NCI-H1694 (cell line): ENCODE data around the gene GSDME.

Experiments used
- DNase-seq: peaks from one replicate; lab custom pipeline; 2025; lab: John Stamatoyannopoulos, UW

Gene GSDME

DNA sequence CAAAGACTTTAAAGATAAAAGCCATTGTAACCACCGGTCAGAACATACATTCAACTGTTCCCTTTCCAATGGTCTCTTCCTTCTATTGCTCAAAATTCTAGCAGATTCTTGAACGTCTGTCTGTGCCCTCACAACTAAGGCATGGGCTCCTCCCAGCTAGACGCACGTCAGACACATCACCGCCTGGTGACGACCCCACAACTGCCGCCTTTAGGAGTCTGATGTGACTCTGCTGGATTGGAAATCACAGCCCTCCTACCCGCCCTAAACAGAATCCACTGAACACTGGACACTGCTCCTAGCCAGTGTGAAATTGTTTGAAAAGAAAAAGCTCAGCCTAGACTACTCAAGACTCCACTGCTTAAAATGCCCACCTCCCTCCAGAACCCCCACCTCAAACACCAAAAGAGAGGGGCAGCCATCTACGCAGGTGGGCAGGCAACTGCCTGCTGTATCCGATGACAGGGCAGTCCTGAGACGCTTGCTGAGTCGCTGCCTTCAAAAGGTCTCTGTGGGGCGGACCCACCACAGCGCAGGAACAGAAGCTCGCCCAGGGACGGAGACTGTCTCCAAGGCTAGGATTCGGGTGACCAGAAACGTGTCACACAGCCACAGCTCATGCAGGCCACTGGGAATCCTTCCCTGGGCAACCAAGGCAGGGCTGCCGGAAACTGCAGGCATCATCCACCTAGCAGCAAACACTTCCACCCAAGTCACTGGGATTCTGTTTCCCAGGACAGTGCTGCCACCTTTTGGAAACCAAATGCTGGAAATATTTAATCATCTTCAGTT is 34.7 kb downstream of the GSDME start:
- DNase-seq: peak; percentile 74

DNA sequence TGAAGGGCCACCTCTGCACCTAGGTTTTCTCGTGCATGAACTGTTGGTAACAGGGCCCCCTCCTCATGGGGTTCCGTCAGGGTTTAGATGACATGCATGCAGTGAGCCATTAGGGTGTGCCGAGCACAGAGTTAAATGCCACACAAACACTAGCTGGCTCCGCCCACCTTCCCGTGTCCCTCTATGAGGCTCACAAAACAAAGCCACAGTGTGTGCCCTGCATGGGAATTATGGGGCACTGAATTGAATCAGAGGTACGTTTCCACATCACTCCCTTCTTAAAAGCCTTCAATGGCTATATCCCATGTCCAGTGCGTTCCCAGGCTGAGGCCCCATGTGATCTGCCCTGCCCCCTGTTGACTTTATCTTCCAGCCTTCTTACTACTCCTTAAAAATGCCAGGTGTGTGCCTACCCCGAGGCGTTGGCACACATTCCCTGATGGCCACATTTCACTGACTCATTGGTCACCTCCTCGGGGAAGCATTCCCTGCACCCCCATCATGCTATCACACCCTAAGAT is 35.7 kb downstream of the GSDME start:
- no peak for DNase-seq

DNA sequence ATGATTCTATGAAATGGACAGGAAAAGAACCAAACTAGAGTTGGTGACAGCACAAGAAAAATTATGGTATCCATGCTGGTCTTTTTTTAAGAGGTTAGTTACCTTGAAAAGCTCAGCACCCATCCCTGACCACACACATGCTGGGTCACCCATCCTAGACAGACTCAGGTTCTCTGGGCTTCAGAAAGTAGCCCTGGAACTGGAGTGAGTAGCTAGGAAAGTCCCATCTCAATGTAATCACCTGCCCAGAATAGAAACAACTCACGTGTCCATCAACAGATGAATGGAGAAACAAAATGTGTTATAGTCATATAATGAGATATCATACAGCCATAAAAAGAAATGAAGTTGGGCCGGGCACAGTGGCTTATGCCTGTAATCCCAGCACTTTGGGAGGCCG is 37.0 kb downstream of the GSDME start:
- no peak for DNase-seq

DNA sequence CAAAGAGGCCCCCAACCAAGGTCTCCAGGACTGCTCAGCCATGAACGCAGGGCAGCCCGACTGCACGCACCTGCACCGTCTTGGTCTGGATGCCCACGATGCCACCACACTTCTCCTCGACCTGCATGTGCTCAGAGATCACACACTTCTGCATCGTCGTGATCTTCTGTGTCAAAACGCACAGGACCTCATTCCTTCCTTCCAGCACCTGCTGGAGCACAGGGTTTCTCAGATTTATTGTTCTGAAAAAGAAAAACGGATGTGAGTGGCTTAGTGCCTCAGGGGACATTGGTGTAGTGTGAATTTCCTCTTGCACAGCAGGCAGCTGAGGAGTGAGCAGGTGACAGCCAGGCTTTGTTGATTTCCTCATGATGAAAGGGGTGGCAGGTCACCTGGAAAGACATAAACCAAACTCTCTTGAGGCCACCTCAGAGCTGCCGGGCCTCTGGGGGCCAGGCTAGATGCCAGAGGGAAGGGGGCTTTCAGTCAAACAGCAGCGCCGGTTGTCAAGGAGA is 38.2 kb downstream of the GSDME start:
- no peak for DNase-seq

DNA sequence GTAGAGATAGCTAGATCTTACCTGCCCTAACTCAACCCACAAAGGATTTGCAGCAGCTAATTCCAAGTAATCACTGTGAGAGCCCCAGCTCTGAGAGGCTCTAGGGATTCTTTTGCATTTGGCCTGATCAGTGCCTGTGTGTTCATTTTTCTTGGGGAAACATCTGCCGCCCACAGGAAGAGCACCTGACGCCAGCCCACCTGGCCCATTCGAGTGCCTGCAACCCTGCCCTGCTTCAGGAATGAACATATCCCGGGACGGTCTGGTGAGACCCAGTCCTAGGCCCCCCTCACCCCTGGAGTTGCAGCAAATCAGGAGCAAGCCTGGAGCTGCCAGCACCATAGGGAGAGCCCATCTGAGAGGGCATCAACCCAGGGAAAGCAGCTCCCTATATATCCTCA is 38.8 kb downstream of the GSDME start:
- no peak for DNase-seq

DNA sequence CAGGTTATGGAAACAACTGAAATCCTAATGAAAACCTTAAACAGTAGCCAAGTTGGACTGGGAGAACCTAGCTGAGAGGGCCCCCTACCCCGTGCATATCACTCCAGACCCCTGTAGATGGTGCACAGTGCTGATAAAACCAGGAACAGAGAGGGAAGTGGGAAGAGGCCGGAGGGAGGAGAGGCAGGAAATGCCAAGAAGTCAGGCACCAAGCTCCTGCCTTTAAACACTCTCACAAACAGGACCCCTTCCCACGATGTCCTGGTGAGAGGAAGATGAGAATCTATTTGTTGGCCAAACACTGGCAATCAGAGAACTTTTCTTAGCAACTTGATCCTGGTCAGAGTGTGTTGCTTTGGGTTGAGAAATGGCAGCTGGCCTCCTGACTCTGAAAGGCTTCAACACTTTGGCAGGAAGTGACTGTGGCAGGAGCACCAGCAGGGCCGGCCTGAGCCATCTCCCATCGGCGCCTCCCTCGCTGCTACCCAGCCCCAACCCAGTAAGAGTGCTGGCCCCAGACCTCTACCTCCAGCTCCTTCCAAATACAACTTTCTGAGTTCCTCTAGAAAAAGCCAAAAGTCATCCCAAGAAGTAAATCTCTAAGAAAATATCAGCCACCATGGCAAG is 39.5 kb downstream of the GSDME start:
- no peak for DNase-seq

DNA sequence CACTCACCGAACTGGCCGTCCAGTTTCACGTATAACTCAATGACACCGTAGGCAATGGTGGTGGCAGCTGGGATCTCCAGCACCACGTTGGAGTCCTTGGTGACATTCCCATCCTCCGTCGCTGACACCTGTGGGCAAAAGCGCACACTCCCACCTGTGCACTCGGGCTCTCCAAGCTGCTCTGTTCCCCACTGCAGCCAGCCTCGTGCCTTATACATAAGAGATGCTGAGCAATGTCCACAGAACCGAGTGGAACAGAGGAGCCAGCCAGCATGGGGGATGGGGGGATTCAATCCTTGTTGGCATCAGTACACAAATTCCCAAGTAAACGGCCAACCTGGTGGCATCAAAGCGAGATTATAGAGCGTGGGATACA is 40.0 kb downstream of the GSDME start:
- no peak for DNase-seq

DNA sequence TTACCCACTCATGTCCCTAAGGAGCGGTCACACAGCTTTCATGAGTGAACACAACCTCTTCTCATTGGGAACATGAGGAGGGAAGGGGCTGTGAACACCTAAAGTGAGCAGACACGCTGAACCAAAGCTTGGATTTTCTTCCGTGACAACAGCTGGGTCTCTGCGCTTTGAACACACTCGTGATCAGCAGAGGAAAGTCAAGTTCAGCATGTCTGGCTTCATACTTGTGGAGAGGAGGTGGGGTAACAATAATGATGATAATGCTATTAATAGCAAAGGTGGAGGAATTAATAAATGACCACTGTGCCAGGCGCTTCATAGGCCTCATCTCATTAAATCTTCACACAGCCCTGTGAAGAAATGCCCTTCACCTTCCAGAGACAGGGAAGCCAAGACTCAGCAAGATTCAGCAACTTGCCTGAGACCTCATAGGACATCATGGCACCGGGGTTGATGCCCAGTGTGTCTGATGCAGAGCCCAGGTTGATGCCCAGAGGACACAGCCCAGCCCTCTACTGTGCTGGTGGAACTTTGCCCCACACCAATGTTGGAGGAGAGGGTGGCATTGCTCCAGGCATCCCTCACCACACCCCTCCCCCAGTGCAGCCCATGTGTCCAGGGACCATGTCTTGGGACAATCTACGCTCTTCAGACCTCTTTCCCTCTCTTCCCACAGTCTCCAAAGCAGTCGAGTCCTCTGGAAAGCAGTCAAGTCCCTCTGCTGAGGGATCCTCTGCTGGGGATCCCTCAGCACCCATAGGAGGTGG is 40.6 kb downstream of the GSDME start:
- DNase-seq: no peak

DNA sequence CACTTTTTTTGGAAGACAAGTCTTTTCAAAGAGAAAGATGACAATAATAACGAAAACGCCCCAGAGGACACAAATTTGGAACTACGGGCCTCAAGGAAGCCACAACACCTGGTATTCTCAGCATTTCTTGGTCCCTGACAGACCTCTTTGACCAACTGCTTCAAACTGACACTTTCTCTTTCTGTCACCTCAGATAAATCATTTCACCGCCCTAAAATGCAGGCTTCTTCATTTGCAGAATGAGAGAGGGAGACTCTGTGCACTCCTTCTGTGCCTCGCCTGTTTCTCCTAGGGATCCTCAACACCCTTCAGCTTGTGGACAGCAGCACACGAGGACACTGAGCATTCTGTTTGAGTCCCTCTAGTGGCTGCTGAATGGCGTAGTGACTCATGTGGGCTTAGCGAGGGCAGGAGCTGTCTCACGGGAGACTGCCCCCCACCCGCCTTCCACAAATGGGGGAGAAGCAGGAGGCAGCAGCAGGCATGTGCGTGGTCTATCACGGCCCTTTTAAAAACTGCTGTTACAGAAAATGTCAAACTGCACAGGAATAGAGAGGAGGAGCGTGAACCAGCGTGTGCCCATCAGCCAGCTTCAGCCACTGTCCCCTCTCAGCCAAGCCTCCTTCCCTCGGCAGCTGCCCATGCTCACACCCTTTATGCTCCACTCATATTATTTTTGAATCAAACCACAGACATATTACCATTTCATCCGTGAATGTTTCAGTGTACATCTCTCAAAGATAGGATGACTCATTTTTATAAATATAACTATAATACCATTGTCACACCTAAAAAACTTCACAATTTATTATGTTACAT is 41.4 kb downstream of the GSDME start:
- DNase-seq: no peak

DNA sequence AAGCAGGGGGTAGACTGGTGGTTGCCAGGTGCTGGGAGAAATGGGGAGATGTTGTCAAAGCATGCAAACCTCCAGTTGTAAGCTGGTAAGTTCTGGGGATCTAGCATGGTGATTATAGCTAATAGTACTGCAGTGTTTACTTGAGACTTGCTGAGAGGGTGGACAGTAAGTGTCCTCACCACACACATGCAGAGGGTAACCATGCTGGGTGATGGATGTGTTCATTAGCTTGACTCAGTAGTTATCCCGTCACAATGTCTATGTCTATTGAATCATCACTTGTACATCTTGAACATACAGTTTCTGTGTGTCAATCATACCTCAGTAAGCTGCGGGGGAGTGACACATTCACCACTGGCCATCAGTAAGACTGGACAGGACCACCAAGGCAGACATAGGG is 42.1 kb downstream of the GSDME start:
- no peak for DNase-seq

DNA sequence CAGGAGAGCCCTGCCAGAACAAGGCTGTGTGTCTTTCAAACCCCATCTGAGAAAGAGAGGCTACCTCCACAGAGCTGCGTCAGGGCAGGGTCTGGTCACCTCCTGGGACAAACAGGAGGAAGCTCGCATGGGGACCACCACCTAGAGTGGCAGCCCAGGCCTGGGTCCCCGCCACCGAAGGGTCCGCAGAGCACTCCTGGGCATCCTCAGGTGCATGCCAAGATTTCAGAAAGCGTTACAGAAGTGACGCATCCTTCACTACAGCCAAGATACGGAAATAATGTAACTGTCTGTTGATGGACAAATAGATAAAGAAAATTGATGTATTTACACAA is 42.6 kb downstream of the GSDME start:
- no peak for DNase-seq

DNA sequence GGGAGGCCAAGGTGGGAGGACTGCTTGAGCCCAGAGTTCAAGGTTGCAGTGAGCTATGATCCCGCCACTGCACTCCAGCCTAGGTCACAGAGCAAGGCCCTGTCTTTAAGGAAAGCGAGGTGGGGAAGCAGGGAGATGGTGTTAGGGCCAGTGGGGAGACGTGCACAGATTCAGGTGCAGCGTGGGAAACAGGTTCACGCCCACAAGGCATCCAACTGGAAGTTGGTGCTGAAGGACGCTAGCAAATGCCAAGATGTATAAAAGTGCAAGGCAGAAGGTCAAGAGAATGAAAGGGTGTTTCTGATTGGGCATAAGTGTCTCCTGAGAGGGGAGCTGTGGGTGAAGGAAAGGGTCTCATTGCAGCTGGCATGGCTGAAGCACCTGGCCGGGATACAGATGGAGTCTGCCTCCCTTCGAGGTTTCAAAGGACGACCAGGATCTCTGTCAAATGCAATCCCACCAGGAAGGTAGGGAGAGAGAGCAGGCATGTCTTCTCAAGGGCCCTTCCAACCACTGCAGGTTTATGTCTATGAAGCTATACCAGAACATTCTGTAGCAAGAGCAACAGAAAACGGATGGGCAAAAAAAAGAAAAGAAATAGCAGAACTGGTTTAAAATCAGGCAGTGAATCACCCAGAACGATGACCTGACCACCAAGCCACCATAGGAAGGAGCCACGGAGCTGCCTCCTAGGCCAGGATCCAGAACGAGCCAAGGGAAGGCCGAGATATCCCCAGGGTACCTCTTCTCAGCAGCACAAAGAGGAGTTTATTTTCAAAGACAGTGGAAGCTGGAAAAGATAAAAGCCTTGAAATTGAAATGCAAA is 43.2 kb downstream of the GSDME start:
- no peak for DNase-seq

DNA sequence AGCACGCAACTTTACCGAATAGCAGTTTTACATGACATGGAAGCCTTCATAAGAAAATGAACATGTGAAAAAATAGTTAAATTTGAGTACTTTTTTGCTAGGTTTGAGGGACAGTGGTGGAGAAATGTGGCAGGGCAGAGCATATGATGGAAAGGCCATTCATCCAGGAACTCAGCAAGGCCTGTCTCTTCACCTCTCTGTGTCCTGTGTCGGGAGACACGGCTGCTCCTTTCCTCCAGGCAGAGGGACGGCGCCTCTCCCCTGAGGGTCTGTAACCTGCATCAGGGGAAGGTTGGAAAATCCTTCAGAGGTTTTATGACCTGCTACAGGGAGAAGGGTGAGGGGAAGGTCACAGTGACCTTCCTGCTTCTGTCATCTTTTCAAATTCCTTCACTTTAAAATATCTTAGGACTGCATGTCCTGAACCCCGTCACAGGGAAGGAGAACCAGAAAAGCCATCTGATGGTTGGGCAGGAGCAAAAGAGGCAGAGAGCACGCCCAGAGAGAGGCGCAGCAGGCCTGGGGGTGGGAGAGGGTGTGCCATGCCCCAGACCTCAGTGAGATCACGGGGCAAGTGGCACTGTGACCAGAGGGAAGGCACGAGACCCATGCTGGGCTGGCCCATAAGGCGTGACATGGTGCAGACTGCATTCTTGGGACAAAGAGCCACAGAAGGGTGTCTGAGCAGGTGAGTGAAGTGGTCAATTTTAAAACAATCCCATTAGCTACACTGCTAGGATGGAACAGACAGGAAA is 44.0 kb downstream of the GSDME start:
- DNase-seq: no peak

DNA sequence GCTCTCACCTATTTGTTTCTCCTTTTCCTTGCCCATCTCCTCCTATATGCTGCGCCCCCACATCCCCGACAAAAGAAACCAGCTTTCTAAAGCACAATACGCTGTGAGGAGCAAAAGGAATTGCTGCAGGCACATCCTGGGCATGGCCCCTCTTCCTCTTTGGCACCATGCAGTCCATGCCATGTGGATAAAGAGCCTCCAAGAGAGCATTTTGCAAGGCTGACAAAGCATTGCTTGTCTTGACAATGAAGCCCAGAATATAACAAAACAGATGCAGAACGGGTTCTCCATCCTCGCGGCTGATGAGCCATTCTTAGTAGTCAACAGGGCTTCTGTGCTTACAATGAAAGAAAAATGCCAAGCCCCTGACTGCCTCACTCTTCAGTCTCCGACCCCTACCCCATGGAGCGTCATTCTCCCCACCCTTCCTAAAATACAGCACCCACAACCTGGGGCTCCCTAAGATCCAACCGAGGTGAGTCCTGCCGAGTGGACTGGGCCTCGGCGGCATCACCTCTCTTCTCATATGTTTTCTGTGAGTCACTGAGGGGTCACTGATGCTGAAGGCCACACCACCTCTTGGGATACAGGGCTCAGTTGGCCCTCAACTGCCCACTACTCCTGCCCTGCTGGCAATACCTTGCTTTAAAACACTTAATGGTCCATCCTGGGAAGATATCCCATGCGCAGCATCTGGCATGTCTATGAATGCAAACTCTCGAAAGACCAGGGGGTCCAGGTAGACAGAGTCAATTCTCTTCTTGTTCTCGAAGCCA is 47.5 kb downstream of the GSDME start:
- no peak for DNase-seq

DNA sequence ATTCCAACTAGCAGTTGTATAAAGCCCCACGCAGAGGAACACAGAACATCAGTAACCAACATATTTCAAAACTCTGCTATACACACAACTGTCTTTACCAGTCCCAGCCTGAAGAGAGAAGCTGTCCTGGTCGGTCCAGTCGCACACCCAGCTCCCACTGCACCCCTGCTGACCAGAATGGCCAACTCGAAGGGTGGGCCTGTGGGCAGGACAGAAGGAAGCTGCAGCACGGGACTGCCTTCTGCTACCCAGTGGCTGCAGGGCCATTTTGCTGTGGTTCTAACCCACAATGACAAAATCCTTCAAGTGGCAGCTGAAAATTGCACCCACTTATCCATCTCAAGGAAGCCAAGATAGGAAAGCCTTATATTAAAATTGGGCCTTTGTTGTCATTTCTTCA is 48.2 kb downstream of the GSDME start:
- DNase-seq: no peak

DNA sequence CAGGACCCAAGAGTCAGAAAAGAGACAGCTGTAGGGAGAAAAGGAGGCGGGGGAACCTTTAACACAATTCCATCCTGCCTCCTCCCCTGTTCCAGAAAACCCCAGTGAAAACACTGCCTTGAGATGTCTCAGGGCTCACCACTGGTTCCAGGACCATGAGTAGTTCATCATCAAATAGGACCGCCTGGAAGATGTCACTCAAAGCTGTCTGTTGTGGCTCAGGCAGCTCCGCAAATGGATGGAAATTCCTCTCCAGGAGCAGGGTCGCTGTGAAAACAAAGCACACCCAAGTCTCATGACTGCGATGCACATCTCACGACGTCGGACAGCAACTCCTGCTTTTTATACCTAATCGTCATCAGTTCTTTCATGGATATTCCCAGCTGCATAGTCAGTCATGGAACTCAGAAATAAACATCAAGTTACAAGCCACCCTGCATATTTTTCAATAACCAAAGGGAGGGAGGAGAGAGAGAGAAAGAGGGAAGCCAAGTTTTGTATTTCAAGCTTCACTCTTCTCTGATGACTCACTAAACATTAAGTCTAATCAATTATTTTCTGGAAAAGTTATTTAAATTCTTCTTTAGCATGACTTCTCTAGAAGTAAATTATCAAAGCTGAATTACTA is 49.2 kb downstream of the GSDME start:
- no peak for DNase-seq

DNA sequence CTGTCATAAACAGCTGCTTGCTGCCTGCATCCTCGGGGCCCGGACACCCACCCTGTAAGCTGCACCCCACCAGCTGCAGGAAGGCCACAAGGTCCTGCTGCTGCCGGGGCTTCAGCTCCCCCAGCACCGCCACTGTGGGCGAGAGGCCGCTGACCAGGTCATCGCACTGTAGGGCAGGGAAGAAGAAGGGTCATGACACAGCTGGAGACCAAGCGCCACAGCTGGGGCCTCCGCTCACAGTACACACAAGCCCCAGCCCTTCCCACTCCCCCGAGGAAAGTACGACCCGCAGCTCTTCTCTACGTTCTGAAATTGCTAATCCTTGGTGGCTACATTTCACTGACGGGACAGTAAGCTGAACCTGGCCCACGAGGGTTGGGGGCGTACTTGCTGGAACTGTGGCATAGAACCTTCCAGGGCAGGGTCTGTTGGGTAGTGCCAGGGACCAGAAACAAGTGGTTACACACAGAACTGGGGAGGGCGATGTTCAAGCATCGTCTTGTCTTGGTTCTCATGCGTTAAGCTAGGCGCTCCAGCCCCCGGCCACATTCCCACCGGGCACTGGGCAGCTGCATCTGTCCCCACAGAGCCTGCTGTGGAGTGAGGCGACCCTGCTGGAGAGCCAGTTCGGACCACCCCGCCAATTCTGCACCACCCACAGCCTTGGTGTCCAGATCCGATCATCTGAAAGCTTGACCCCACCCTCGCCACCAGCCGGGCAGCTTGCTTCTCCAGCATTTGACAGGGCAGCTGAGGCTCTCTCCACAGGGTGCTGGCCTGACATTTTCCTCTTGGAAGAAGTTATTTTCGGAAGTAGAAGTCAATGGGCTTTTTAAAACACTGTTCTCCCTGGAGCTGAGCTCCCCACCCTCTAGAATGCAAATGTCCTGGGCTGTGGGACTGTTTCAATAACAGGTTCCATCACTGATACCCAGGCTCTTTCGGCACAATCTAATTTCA is 50.8 kb downstream of the GSDME start:
- no peak for DNase-seq

DNA sequence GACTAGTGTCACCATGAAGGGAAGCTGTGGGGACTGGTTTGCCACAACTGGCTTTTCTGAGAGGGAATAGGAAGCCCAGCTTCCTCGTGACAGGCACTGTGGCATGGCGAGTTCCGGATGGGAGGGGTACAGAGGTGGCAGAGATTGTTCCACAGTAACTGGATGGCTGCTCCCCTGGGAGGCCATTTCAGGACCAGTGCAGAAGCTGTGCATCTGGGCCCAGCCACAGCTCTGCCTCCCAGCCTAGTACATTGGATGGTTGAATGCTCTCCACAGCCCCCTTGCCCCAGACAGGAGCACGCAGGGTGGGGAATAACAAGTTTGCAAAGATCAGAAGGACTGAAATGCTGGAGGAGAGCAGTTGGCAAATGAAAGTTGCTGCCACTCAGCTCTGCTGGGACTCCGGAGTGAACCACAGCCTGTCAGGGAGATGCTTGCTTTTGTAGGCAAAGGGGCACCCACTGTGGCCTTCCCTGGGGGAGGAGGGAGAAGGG is 51.8 kb downstream of the GSDME start:
- DNase-seq: no peak
